HG03039 (cell line): Measurements from ENCODE around the gene PHF2.
"Not testable (repeated sequence)": the region's sequence is repeated elsewhere in the genome, so short reads cannot be mapped to it uniquely, and the experiment has no call there.

Experiments
- ATAC-seq: cut with Tn5 transposase; IDR thresholded peaks from one replicate; pipeline ENCODE4 v1.9.1; 2021; ENCODE audit warnings: mild to moderate bottlenecking, moderate library complexity; ENCODE audit not compliant: unreplicated experiment

Gene PHF2

DNA sequence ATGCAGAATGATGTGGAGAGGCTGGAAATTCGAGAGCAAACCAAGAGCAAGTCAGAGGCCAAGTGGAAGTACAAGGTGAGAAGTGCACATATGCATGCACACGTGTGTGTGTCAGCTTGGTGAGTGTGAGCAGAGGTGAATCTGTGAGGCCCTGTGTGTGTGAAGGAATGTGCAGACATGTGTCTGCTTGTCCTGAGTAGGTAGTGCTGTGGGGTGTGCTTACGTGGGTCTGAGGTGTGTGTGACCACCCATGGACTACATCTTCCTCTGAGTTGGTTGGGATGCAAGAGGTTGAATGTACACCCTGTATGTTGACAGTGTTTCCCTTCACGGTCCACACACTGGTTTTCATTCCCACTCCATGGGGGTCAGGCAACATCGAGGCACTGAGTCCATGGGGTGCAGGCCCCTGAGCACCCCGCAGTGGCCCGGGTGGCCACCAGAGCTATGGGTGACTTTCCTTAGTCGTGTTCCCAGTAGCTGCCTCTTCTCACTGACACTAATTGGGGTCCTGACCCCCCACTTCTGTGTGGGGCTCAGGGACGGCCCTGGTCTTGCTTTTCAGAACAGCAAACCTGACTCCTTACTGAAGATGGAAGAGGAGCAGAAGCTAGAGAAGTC, 86.7 kb downstream of the PHF2 start:
- ATAC-seq, result no peak

GRCh38 chr9:93663877-93664548, 87.6 kb downstream of the PHF2 start:
- ATAC-seq, result no peak

DNA sequence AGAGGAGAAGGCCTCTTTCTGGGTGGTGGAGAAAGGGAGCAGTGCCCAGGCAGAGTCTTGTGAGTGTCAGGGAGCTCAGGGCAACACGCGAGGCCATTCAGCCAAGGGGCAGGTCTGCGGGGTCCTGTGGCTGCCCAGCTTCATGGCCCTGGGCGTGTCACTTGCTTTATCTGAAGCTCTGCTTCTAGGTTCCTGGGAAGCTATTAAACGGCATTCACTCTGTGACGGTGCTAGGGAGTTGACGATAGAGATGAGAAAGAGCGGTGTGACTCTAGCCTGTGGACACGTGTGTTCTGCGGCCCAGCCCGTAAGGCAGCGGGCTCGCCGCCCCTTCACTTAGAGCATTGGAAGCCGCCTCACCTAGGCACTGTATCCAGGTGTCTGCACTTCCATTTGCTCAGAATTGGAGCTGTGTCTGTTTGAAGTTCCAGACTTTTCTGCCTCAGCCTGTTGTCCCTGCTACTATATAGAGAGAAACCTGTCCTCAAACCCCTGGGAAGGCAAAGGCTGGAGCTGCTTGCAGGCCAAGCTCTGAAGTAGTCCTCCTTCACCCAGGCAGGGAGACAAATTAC, 88.3 kb downstream of the PHF2 start:
- no peak for ATAC-seq

DNA sequence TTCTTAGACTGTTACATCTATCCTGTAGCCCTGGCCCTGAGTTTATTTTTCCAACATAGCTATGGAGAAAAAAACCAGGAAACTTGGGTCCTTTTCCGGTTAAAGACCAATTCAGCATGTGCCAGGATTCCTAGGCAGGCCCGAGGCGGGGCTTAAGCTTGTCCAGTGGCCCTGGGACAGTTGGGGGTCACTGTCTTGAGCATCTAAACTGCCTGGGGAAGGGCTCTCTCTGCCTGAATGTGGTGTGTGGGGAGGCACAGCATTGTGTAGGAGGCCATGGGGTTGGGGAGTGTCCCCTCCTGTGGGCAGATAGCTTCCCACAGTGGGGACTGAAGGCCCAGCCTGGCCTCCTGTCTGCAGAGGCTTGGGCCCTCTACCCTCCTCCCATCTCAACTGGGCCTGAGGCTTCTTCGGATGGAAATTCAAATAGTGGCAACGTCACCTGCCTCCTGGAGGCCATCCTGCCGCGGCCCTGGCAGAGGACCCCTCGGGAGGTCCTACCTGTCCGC, 88.8 kb downstream of the PHF2 start:
- ATAC-seq, result no peak

DNA sequence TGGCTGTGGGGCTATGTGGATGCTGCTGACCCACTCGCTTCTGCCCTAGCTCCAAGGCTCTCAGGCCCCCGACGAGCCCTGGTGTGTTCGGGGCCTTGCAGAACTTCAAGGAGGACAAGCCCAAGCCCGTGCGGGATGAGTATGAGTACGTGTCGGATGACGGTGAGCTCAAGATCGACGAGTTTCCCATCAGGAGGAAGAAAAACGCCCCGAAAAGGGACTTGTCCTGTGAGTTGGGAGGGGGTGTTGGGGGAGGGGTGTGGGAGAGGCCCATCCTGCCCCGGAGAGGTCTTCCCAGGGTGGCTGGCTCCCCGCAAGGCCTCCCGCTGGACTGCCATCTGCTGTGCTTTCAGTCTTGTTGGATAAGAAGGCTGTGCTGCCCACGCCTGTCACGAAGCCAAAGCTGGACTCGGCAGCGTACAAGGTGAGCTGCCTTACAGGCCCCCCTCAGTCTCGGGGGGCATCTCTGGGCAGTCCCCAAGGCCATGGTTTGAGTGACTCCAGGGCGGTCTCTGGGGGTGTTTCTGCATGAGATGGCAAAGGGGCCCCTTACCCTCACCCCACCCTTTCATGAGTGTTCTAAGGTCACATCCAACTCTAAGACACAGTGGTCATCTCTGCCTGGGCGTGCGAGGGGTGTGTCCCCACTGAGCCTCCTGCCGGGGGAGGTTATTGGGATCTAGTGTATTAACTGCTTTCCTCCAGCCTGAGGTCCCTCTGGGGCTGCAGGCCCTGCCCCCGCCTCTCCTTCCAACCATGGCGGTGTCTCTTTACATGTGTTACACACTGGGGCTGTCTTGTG, 89.5 kb downstream of the PHF2 start:
- no peak for ATAC-seq

- not testable (repeated sequence) for ATAC-seq
Measured at GRCh38 chr9:93666439-93666784, 90.0 kb downstream of the PHF2 start.

DNA sequence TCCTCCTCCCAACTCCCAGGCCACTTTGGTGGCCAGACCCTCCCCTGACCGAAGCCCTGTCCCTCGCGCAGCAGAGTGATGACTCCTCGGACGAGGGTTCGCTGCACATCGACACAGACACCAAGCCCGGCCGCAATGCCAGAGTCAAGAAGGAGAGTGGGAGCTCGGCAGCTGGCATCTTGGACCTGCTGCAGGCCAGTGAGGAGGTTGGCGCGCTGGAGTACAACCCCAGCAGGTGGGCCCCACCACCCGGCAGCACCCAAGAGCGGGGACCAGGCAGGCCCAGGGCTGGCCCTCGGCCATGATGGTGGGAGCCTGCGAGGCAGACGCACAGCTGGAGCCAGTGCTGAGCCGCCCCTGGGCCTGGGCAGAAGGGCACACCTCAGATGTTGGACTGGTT, 90.6 kb downstream of the PHF2 start:
- no peak for ATAC-seq

DNA sequence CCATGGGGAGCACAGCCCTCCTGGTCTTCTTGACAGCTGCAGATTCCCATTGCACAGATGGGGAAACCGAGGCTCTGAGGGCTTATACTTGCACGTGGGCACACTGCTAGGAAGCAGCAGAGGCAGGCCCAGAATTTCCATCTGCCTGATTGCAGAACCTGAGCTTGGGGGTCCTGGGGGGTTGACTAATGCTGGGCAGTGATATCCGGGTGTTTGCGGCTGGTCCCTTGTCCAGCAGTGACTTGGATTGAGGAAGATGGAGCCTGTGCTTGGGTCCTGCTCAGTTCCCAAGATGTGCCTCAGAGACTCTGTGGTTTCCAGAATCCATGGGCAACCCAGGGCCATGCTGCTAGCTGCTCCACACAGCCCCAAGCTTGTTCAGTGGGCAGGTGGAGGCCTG, 91.2 kb downstream of the PHF2 start:
- ATAC-seq, result no peak

GRCh38 chr9:93668261-93668871, 92.0 kb downstream of the PHF2 start:
- no peak for ATAC-seq

DNA sequence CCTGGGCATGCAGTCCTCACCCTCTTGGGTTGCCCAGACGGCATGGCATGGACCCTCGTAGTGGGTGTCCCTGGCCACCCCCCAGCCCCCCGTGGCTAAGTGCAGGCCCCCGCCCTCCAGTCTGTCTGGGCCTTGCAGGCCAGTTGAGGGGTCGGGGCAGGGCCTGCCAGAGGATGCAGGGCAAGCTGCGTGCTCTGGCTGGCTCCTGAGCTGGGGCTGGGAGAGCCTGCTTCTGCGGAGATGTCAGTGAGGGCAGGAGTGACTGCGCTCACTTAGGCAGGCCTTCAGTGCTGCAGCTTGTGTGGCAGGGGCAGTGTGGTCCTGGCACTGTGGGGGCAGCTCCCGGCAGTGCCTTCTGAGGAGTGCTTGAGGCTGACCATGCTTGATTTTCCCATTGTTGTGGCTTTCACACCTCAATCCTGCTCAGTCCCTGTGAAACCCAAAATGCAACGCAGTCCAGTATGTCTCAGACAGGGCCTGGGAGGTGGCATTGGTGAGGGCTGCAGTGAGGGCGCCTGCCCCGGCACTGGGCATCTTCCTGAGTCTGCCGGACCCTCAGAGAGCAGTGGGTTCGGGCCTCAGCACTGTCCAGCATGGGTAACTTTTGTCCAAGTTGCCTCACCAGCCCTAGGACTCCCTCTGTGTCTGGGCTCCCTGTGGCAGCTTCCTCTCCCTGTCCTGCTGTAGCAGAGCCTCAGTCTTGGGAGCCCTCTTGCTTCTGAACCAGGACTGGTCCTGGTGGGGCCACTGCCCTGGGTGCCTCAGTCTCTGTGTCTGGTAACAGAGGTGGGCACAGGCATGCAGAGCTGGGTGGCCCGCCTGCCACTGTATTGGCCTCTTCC, 93.0 kb downstream of the PHF2 start:
- ATAC-seq, result no peak

DNA sequence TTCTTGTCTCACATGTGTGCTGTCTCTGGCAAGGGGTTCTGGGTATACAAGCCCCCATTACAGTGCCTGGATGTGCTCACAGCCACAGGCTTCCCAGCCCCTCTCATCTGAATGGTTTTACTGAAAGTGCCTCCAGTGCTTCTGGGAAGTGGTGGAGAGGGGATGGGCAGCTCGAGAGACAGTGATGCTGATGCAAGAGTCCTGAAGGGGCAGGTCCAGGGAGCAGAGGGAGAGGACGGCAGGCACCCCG, 93.5 kb downstream of the PHF2 start:
- no peak for ATAC-seq

DNA sequence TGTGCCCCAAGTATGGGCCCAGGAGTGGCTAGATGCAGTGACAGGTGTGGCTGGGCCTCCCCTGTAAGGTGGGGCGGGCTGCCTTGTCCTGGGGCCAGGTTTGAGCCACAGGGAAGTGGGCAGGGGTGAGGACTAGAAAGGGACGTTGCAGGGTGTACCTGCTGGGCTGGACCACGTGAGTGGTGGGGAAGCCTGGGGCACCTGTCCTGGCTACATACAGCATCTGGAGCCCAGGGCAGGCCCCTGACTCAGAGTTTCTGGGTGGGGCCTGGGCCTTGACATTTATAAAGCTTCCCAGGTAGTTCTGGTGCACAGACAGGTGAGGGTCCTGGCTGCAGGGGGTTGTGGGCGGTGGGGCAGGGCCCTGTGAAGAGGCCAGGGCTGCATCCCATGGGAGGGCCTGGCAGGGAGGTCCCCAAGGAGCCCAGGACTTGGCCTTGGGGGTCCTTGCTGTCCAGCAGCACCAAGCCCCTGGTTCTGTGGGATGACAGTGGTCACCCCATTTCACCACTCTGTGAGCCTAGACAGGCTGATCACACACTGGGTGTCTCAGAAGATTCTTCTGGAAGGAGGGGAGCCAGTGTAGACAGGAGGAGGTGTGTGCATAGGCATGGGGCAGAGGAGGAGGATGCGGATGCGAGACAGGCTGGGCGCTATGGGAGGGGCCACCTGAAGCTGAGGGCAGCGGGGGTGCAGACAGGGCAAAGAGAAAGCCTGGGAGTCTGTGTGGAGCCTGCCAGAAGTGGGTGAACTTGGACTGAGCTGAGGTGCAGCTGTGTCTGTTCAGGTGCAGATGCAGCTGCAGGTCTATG, 94.0 kb downstream of the PHF2 start:
- no peak for ATAC-seq

- ATAC-seq, result no peak
Measured at GRCh38 chr9:93671020-93671338, 94.6 kb downstream of the PHF2 start.

GRCh38 chr9:93672330-93673020, 96.1 kb downstream of the PHF2 start:
- ATAC-seq, result not testable (repeated sequence)

DNA sequence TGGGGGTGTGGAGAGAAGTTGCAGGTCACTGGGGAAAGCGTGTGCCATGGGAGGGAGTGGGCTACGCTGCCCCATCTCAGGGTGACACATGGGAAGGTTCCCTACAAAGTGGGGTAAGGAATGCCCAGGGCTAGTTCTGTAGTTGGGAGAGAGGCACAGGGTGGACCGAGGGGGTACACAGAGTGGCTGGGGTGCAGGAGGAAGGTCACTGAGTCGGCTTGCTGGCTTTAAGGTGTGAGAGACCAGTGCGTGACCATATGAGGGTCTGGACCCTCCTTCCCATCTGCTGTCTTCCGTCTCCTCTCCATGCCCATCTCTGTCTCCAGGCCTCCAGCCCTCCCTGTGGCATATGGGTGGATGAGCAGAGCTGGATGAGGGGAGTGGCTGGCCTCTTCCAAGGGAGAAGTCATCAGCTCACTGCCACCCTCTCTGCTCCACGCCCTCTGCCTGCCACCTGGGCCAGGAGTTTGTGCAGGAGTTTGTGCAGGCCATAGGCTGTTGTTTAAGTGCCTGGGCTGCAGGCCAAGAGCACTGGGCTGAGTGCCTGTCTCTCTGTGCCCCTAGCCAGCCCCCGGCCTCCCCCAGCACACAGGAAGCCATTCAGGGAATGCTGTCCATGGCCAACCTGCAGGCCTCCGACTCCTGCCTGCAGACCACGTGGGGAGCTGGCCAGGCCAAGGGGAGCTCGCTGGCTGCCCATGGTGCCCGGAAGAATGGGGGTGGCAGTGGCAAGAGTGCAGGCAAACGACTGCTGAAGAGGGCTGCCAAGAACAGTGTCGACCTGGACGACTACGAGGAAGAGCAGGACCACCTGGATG, 96.8 kb downstream of the PHF2 start:
- no peak for ATAC-seq

GRCh38 chr9:93673839-93674334, 97.5 kb downstream of the PHF2 start:
- ATAC-seq, result no peak

- ATAC-seq, result no peak
Measured at GRCh38 chr9:93674580-93675335, 98.4 kb downstream of the PHF2 start.
